ENCODE measurements around the gene INPP4A.

GRCh38 chr2:98486374-98486981 lies 41.8 kb downstream of the INPP4A start:
- TF ChIP-seq CTCF (IDR thresholded peaks at IDR 0.05) (no peak), POLR2AphosphoS5 (IDR thresholded peaks at IDR 0.05) (no peak), EP300 (IDR thresholded peaks at IDR 0.05) (no peak)
